ENCODE results near the gene MYBPC3. TPM values are rescaled to one million over a fixed set of nuclear protein-coding genes. Genes with fewer than 3 reads are reported as not detected.

Gene MYBPC3
- total RNA-seq, 1 donor from 2014 or later, result not detected

DNA sequence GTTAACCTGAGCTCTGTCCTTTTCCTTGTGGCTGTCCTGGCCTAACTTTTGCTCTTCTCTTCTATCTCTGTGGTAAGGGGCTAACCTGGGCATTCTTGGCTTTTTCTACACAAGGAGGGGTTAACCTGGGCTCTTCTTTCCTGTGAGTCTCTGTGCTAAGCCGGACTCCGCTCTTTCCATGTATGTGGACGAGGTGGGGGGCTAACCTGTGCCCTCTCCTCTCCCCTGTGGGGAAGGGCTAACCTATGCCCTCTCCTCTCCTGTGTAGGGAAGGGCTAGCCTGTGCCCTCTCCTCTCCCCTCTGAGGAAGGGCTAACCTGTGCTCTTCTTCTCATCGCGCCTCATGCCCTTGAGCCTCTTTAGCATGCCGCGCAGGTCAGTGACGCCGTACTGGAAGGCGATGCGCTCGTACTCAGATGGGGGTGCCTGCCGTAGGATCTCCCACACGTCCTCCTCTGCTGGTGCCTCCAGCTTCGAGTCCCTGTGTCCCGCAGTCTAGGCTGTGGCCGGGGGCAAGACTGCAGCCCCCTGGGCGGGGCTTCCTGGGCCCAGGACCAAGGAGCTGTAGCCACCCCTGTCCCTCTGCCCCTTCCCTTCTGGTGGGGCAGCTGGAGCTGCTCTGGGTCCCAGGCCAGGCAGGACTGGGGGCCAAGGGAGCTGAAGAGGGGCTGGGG is 6.5 kb downstream of the MYBPC3 start:
- peaks cover 10% of the 10 kb centered on the region for H3K27me3 Mint-ChIP-seq (ENCODE audit: unreplicated experiment)
- DNase-seq, result no peak
- H3K4me3 Mint-ChIP-seq (ENCODE audit: unreplicated experiment), result no peak overlapping the region
- H3K4me1 Mint-ChIP-seq (ENCODE audit: low read depth, unreplicated experiment), result peaks cover 5% of the 10 kb centered on the region
- no peaks in the 10 kb centered on the region for H3K36me3 Mint-ChIP-seq (ENCODE audit: unreplicated experiment)
- TF ChIP-seq, protein P1, sequence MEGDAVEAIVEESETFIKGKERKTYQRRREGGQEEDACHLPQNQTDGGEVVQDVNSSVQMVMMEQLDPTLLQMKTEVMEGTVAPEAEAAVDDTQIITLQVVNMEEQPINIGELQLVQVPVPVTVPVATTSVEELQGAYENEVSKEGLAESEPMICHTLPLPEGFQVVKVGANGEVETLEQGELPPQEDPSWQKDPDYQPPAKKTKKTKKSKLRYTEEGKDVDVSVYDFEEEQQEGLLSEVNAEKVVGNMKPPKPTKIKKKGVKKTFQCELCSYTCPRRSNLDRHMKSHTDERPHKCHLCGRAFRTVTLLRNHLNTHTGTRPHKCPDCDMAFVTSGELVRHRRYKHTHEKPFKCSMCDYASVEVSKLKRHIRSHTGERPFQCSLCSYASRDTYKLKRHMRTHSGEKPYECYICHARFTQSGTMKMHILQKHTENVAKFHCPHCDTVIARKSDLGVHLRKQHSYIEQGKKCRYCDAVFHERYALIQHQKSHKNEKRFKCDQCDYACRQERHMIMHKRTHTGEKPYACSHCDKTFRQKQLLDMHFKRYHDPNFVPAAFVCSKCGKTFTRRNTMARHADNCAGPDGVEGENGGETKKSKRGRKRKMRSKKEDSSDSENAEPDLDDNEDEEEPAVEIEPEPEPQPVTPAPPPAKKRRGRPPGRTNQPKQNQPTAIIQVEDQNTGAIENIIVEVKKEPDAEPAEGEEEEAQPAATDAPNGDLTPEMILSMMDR (IDR thresholded peaks at IDR 0.05; ENCODE audit: partially characterized antibody, unreplicated experiment), result no peak
- no peak overlapping the region for H3K27ac Mint-ChIP-seq (ENCODE audit: unreplicated experiment)
- no peaks in the 10 kb centered on the region for H3K9me3 Mint-ChIP-seq (ENCODE audit: unreplicated experiment)

DNA sequence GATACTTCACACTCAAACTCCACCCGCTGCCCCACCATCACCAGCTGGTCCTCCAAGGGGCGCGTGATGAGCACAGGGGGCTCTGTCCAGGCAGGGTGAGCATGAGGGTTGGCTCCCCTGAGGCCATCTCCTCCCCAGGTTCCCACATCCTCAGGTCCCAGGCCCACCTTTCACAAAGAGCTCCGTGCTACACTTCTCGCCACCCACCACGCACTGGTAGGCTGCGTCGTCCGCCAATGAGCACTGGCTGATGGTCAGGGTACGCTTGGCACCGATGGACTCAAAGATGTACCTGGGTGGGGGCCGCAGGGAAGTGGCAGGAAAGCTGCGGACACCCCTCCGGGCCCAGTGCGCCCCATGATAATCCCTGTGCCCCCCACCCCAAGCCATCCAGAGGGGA is 9.6 kb downstream of the MYBPC3 start:
- no peaks in the 10 kb centered on the region for H3K4me1 Mint-ChIP-seq (ENCODE audit: low read depth, unreplicated experiment)
- peaks cover 1% of the 10 kb centered on the region for H3K9me3 Mint-ChIP-seq (ENCODE audit: unreplicated experiment)
- H3K27me3 Mint-ChIP-seq (ENCODE audit: unreplicated experiment), result peaks cover 12% of the 10 kb centered on the region
- TF ChIP-seq, protein P1 (IDR thresholded peaks at IDR 0.05; ENCODE audit: partially characterized antibody, unreplicated experiment), result no peak
- no peaks in the 10 kb centered on the region for H3K36me3 Mint-ChIP-seq (ENCODE audit: unreplicated experiment)
- no peak overlapping the region for H3K27ac Mint-ChIP-seq (ENCODE audit: unreplicated experiment)
- DNase-seq, result no peak
- no peak overlapping the region for H3K4me3 Mint-ChIP-seq (ENCODE audit: unreplicated experiment)

DNA sequence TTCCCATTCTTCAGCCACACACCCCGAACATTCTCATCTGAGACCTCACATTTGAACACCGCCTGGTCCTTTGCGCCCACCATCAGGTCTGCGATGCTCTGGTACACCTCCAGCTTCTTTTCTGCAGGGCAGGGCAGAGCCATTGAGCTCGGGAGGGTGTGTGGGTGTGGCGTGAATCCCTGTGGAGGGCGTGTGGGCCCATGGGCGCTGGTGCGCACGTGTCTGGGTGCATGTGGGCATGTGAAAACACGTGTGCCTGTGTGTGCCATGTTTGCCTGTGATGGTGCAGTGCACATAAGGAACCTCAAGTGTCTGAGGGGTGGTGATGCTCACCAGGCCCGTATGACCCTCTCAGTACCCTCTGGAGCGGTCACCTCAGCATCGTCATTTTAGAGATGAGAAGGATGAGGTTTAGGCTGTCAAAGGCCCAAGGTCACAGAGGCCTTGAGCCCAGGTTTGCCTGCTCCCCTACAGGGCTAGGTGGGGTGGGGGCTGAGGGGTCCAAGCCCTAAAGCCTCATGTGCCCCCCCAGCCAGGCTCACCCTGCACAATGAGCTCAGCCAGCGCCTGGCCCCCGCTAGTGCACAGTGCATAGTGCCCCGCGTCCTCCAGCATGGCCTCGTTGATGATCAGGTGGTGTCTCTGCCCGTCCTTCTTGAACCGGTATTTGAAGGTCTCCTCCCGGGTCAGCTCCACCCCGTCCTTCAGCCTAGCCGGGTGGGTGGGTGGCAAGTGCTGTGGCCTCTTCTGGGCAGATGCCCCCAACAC is 10.3 kb downstream of the MYBPC3 start:
- H3K27ac Mint-ChIP-seq (ENCODE audit: unreplicated experiment), result no peak overlapping the region
- DNase-seq, result no peak

DNA sequence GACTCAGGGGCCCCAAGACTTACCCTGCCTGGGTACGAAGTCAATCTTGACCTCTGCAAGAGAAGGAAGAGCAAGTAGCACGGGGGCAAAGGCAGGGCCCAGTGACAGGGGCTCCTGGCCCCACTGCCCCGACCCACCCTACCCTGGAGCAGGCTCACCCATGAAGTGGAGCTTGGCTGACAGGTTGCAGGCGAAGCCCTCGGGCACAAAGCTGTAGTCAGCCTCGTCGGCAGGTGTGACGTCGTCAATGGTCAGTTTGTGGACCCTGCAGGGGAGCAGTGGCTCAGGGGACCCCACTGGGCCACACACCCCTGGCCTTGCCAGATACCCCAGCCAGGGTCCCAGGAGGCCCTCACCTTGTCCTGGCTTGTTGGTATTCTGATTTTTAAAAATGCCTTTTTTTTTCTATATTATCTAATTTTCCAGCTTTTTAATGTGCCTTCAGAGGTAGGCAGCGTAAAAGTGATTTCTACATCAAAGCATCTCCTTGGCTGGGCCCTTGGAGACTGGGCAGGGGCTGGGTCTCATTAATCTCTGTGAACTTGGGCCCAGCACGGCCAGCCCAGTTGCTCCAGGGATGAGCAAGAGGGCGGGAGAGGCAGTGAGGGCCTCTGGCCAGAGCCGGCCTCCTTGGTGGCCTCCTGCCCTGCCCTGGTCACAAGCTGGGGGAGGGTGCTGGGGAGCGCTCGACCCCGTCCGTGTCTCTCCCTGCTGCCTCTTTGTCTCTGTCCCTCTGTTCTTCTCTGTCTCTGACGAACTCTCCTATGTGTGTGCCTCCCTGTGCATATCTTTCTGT is 11.3 kb downstream of the MYBPC3 start:
- H3K27me3 Mint-ChIP-seq (ENCODE audit: unreplicated experiment), result peaks cover 12% of the 10 kb centered on the region
- DNase-seq, result no peak
- no peaks in the 10 kb centered on the region for H3K36me3 Mint-ChIP-seq (ENCODE audit: unreplicated experiment)
- no peak overlapping the region for H3K27ac Mint-ChIP-seq (ENCODE audit: unreplicated experiment)
- TF ChIP-seq, protein P1 (IDR thresholded peaks at IDR 0.05; ENCODE audit: partially characterized antibody, unreplicated experiment), result no peak
- no peak overlapping the region for H3K4me3 Mint-ChIP-seq (ENCODE audit: unreplicated experiment)
- H3K4me1 Mint-ChIP-seq (ENCODE audit: low read depth, unreplicated experiment), result no peaks in the 10 kb centered on the region
- H3K9me3 Mint-ChIP-seq (ENCODE audit: unreplicated experiment), result peaks cover 1% of the 10 kb centered on the region

More for the DNA sequence above, 10.3 kb downstream of the MYBPC3 start:
- H3K4me1 Mint-ChIP-seq (ENCODE audit: low read depth, unreplicated experiment), result no peaks in the 10 kb centered on the region
- H3K9me3 Mint-ChIP-seq (ENCODE audit: unreplicated experiment), result peaks cover 1% of the 10 kb centered on the region
- TF ChIP-seq, protein P1 (IDR thresholded peaks at IDR 0.05; ENCODE audit: partially characterized antibody, unreplicated experiment), result no peak
- H3K27me3 Mint-ChIP-seq (ENCODE audit: unreplicated experiment), result peaks cover 12% of the 10 kb centered on the region
- no peaks in the 10 kb centered on the region for H3K36me3 Mint-ChIP-seq (ENCODE audit: unreplicated experiment)
- no peak overlapping the region for H3K4me3 Mint-ChIP-seq (ENCODE audit: unreplicated experiment)

All from glutamatergic neuron (in vitro differentiated cells).